ENCODE data around the gene ZNF121.

DNA sequence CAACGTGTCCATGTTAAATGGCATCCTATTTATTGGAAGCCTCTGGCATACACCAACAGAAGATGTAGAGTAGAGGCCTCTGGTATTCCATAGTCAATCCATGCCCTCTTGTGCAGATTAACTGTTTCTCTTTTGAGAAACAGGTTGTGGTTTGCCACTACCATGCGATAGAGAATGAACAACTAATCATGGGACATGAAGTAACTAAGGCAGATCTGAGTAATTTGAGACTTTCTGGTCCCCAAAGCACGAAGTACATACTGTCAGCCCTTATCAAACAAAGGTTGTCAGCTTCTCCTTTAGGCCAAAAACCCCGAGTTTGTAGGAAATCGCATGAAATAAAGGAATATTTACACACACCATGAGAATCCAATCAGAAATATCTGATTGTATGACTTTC, 3.6 kb downstream of the ZNF121 start:
- TF ChIP-seq POLR2A (IDR thresholded peaks at IDR 0.05): no peak
- TF ChIP-seq, protein P1, sequence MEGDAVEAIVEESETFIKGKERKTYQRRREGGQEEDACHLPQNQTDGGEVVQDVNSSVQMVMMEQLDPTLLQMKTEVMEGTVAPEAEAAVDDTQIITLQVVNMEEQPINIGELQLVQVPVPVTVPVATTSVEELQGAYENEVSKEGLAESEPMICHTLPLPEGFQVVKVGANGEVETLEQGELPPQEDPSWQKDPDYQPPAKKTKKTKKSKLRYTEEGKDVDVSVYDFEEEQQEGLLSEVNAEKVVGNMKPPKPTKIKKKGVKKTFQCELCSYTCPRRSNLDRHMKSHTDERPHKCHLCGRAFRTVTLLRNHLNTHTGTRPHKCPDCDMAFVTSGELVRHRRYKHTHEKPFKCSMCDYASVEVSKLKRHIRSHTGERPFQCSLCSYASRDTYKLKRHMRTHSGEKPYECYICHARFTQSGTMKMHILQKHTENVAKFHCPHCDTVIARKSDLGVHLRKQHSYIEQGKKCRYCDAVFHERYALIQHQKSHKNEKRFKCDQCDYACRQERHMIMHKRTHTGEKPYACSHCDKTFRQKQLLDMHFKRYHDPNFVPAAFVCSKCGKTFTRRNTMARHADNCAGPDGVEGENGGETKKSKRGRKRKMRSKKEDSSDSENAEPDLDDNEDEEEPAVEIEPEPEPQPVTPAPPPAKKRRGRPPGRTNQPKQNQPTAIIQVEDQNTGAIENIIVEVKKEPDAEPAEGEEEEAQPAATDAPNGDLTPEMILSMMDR (IDR thresholded peaks at IDR 0.05): no peak

All from sigmoid colon (tissue), 3 donors.